Stimulated activated CD8-positive, alpha-beta memory T cell treated with anti-CD3 and anti-CD28 coated beads, Interleukin-4, amount 100 ng/mL, for 4 hours (primary cell): Measurements from ENCODE around the gene SUSD6.

Experiments
- DNase-seq, 2 donors: peaks; one replicate each; pipeline ENCODE4 v3.0.0-alpha.2; 2020; ENCODE audit warnings: low read depth in 2 of 2, low spot score in 1 of 2

The SUSD6 gene

GRCh38 chr14:69611172-69612013 lies at the start of gene SUSD6:
TSS of gene SUSD6 (plus strand) at chr14:69611596. CDS start at chr14:69658593, 46,997 bp downstream.
- peak; percentile 68 to 78 for DNase-seq

- DNase-seq: no peak
These were observed 49.5 kb upstream of the SUSD6 start for GRCh38 chr14:69561893-69562292.

GRCh38 chr14:69567563-69567962 lies 43.8 kb upstream of the SUSD6 start:
- no peak for DNase-seq

- DNase-seq: no peak
These were observed 41.5 kb upstream of the SUSD6 start for GRCh38 chr14:69569859-69570258.

- DNase-seq: no peak
These were observed 40.5 kb upstream of the SUSD6 start for GRCh38 chr14:69570836-69571330.

GRCh38 chr14:69571449-69572029 lies 39.9 kb upstream of the SUSD6 start:
- no peak for DNase-seq

GRCh38 chr14:69572030-69572840 lies 39.2 kb upstream of the SUSD6 start:
- DNase-seq: no peak

- no peak for DNase-seq
These were observed 38.6 kb upstream of the SUSD6 start for GRCh38 chr14:69572841-69573135.

- DNase-seq: no peak
These were observed 38.1 kb upstream of the SUSD6 start for GRCh38 chr14:69573205-69573830.

GRCh38 chr14:69573831-69574262 lies 37.5 kb upstream of the SUSD6 start:
- no peak for DNase-seq

GRCh38 chr14:69574263-69574953 lies 37.0 kb upstream of the SUSD6 start, which contains the start of gene CCDC177:
TSS of gene CCDC177 (minus strand) at chr14:69574871. CDS start at chr14:69573622, 1,249 bp downstream.
- peak; percentile 46 to 59 for DNase-seq

GRCh38 chr14:69574954-69575295 lies 36.5 kb upstream of the SUSD6 start:
- no peak for DNase-seq

- no peak for DNase-seq
These were observed 31.9 kb upstream of the SUSD6 start for GRCh38 chr14:69579476-69579875.

GRCh38 chr14:69580009-69580577 lies 31.3 kb upstream of the SUSD6 start:
- DNase-seq: no peak

- no peak for DNase-seq
These were observed 30.0 kb upstream of the SUSD6 start for GRCh38 chr14:69581316-69581935.

GRCh38 chr14:69582212-69582611 lies 29.2 kb upstream of the SUSD6 start:
- DNase-seq: no peak

GRCh38 chr14:69582829-69583228 lies 28.6 kb upstream of the SUSD6 start:
- DNase-seq: no peak

GRCh38 chr14:69584389-69584788 lies 27.0 kb upstream of the SUSD6 start:
- no peak for DNase-seq

- no peak for DNase-seq
These were observed 25.0 kb upstream of the SUSD6 start for GRCh38 chr14:69586404-69586803.

GRCh38 chr14:69587389-69587788 lies 24.0 kb upstream of the SUSD6 start:
- DNase-seq: no peak
